HG02885 (cell line): ENCODE results near the gene CIAPIN1.
"Not testable (repeated sequence)": the region's sequence is repeated elsewhere in the genome, so short reads cannot be mapped to it uniquely, and the experiment has no call there.

Experiments
- ATAC-seq: cut with Tn5 transposase; IDR thresholded peaks from one replicate; pipeline ENCODE4 v1.9.1; 2021; ENCODE audit warnings: mild to moderate bottlenecking; ENCODE audit not compliant: unreplicated experiment, poor library complexity

CIAPIN1 gene

DNA sequence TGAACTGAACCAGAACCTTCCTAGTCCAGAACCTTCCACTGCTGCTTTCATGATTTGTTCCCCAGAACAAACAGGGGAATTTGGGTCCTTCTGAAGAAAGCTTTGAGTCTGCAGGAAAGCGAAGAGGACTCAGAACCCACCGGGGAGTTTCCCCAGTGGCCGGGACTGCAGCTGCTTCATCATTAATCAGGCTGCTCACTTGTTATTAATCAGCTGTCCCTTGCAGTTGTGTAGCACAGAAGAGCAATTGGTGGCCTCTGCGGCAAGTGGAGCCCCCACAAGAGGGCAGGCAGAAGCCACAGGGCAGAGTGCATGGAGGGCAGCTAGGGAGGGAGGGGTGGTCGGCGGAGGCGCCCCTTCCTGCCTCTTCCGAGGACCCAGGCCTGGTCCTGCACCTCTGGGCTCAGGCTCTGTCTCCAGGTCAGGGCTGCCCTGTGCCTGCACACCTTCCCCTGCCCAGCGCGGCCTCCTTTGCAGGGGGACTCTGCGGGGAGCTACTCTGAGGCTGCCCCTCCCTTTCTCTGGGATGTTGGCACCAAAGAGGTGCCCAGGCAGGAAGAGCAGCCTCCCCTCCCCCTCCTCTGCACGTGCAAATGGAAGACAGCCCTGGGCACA lies 35.7 kb downstream of the CIAPIN1 start:
- no peak for ATAC-seq

DNA sequence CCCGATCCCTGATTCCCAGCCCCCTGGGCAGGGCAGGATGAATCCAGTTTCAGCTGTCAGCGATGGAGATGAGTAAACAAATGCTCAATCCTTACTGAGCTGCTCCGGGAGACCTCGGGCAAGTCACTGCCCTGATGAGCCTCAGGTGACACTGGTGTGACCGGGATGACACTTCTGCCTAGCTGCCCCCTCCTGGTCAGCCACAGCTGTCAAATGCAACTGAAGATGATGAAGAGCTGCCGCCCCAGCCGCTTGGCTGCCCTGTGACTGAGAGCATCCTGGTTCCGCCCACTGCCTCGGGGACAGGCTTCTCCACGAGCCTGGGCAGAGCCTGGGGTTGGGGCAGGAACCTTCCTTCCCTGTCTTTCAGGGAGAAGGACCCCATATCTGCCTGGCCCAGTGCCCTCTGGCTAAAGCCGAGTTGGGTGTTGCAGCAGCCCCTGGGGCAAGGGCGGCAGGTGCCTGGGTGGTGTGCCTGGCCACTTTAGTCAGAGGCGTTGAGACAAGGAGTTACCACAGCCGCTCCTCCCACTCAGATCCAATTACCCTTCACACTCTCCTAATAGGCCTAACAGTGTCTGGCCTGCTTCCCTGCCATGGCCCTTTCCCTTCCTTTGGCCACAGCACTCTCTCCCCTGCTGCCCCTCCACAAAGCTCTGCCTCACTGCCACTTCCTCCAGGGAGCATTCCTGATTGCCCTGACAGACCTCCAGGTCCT lies 37.2 kb downstream of the CIAPIN1 start:
- ATAC-seq = no peak

DNA sequence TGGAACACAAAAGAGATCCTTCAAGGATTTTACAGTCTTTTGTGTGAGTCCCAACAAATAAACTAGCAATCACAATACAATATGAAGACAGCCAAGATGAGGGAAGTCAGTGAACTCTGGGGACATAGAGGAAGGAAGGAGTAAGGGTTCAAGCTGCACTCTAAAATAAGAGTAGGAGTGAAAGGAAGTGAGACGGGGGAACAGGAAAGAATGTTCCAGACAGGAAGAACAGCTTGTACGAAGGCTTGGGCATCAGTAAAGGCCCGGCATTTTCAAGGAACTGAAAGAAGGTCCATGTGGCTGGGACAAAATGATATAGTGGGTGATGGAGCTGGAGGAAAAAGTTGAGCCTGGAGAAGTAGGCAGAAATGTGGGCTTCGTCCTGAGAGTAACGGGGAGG lies 38.1 kb downstream of the CIAPIN1 start:
- ATAC-seq = no peak

DNA sequence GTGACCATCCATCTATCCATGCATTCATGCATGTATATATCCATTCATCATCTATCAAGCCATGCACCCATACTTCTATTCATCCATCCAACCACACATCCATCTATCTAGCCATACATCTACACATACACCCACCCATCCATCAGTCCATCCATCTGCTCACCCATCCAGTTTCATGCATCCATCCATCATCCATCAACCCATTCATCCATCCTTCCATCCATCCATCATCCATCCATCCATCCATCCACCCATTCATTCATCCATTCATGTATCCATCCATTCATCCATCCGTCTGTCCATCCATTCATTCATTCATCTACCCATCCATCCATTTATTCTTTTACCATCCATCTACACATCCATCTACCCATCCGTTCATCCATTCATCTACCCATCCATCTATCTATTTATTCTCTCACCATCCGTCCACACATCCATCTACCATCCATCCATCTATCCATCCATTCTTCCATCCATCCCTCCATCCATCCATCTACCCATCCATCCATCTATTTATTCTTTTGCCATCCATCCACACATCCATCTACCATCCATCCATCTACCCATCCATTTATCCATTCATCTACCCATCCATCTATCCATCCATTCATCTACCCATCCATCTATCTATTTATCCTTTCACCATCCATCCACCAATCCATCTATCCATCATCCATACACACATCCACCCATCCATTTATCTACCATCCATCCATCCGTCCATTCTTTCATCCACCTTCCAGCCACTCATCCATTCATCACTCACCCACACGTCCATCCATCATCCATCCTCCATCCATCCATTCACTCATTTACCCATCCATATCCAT lies 39.4 kb downstream of the CIAPIN1 start:
- no peak for ATAC-seq

DNA sequence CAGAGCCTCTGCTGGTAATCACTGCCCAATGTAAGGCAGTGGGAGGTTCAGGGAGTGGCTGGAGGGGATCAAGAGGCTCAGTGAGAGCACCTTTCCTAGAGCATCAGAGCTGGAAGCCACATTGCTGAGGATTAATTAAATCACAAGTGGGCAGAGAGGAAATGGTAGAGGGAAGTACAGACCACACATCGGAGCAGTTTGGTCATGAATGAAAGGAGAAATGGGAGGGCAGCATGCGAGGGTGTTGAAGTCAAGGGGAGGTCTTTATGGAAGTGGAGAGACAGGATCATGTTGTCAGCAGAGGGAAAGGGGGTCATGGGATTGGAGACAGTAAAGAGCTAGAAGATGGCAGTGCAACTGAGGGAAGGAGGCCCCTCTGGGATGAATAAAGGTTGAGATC lies 40.3 kb downstream of the CIAPIN1 start:
- no peak for ATAC-seq

DNA sequence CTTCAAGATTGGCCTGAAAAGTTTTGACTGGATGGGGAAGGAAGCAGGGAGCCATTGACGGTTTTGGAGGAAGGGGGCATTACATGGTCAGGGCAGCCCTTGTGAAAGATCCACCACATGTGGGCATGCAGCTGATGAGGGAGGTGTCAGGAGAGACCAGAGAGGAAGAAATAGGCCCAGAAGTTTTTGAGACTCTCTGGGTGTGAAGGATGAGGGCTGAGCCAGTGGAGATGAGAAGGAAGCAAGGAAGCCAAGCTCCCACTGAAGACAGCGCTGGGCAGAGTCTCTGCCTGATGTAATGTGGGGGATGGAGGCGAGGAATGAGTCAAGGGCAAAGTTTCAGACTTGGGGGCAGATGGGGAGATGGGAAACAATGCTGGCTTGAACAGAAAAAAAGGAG lies 42.1 kb downstream of the CIAPIN1 start:
- no peak for ATAC-seq

DNA sequence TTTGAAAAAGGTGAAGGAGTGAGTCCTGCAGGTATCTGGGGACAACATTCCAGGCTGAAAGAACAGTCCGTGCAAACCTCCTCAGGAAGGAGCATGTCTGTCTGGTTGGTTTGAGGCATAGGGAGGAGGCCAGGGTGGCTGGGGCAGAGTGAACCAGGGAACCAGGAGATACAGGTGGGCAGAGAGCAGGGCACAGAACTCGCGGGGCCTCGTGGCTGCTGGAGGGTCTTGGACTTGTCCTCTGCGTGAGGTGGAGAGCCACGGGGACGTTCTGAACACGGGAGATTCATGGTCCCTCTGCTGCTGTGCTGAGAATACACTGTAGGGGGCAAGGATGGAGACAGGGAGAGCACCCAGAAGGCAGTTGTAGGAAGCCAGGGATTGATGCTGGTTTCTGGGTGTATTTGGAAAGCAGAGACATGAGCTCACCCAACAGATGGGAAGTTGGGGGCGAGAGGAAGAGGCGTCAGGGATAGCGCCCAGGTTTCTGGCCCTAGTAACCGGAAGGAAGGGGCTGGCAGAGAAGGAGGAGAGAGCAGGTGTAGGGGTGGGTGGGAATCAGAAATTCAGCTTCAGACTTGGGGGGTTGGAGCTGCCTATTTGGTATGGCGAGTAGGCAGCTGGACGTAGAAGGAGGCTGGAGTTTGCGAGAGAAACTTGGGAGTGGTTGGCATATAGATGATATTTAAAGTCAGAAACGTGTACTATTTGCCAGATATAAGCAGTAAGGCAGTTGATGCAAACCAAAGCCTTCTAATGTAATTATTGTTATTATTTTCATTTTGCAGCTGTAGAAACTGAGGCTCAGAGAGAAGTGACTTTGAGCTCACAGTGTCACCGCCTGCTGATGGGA lies 43.0 kb downstream of the CIAPIN1 start, which contains the start of gene CCL17:
TSS of gene CCL17 (plus strand) at position 803 of the 853 bp plus-strand sequence. CDS start 9,166 bp downstream, outside the sequence.
- ATAC-seq = no peak

DNA sequence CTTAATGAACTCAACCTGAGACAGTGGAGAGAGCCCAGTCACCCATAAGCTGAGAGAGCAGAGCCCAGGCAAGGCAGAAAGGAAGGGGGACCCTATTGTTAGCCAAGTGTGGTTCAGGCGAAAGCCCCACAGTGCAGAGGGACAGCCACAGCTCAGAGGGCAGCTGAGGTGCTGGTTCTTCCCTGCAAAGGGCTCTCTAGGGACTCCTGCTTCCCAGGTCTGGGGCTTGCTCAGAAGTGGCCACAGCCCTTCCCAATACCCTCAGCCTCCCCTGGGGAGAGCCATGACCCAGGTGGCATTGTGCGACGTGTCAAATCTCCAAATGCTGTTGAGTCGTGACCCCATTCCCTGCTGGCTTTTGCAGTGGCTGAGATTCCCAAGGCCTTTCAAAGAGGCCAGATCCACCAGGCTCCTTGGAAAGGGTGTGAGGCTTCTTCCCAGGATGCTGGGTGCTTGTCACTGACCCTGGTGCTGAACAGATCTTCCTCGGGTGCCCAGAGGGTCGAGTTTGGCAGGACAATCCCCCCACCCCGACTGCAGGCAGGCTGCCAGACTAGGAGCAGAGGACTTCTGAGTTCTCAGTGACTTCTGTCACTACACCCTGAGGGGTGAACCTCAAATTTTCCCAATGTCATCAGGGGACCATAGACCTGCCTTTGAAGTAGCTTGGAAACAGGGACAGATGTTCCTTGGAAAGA lies 45.1 kb downstream of the CIAPIN1 start:
- no peak for ATAC-seq

DNA sequence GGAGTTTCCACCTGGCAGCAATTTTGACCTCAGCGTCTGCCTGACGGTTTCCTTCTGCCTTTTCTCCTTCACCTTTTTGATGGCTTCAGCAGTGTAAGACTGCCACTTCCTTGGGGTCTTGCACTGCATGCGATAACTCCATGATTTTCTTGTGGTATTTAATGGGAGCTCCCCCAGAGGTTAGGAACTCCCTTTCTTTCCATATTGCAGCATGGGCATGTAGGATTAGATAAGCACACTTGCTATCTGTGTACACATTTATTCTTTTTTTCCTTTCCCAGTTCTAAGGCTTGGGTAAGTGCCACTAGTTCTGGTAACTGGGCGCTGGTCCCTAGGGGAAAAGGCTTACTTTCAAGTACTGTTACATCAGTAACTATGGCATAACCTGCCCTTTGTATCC lies 49.7 kb downstream of the CIAPIN1 start:
- ATAC-seq = not testable (repeated sequence)

DNA sequence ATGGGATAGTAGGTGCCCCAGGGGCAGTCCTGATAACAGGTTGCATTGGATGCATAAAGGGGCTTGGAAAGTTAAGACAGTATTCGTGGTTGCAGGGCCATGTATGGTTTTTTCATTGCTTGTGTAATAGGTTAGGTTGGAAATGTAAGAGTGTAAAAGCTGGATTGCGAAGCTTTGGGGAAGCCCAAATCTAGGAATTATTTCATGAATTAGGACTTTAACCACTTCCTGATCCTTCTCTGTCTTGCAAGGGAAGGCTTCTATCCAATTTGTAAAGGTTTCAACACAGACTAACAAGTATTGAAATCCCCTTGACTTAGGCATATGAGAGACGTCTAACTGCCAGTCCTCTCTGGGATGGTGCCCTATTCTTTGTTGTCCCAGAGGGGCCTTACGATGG lies 50.4 kb downstream of the CIAPIN1 start:
- no peak for ATAC-seq

DNA sequence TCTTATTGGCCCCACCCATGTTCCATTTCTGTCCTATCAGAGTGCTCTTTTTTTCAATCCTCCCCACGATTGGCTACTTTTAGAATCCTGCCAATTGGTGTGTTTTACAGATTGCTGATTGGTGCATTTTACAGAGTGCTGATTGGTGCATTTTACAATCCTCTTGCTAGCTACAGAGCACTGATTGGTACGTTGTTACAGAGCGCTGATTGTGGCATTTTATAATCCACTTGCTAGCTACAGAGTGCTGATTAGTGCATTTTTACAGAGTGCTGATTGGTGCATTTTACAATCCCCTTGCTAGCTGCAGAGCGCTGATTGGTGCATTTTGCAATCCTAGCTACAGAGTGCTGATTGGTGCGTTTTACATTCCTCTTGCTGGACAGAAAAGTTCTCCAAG lies 52.2 kb downstream of the CIAPIN1 start:
- no peak for ATAC-seq

DNA sequence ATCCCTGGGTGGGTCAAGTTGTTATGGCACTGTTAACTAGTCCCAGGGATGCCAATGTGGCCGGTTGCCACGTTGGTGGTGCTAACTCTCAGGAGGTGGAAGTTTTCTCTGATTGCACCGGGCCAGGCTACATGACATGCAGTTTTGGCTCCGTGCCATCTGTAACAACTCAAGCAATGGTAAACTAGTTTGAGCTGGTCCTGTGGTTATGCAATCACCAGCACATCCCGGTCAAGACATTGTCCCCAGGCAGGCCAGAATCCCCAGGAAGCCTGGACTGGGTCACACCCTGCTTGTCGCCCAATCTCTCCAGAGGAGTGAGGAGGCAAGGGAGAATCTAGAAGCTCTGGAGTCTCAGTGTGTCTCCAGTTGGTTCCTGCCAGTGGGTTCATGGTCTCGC lies 52.7 kb downstream of the CIAPIN1 start:
- ATAC-seq = no peak

DNA sequence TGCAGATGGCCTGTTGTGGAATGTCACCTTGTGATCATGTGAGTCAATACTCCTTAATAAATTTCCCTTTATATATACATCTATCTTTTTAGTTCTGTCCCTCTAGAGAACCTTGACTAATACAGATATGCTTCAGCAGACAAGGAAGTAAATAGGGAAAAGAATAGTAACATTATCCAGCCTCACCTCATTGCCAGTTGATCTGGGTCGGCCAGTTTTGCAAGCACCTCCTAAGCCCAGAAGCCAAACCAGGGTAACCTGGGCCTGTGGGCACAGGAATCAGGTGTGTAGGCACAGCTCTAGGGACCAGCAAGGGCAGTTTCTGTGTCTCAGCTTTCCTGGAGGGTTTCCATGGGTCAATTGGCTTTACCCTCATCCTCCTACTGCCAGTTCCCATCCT lies 54.5 kb downstream of the CIAPIN1 start:
- no peak for ATAC-seq

DNA sequence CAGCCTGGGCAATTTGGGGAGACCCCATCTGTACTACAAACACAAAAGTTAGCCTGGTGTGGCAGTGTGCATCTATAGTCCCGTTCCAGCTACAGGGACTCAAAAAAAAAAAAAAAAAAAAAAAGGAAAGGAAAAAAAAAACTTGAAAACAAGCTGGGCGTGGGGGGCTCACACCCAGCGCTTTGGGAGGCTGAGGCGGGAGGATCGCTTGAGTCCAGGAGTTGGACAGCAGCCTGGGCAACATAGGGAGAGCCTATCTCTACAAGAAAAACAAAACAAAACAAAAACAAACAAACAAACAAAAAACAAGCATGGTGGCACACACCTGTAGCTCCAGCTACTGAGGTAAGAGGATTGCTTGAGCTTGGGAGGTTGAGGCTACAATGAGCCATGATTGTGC lies 55.5 kb downstream of the CIAPIN1 start:
- no peak for ATAC-seq

DNA sequence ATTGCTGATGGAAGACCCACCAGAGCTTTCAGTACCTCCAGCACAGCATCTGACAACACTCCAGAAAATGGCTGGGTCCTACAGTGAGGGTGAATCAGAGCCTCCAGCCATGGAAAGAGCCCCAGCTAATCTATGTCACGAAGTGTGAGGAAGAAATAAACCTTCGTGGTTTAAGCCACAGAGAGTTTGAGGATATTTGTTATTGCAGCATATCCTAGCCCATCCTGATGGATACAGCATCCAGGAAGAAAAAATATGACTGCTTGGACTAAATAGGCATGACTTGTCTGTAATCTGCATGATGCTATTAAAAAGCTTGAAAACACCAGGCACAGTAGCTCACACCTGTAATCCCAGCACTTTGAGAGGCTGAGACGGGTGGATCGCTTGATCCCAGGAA lies 55.9 kb downstream of the CIAPIN1 start:
- no peak for ATAC-seq

DNA sequence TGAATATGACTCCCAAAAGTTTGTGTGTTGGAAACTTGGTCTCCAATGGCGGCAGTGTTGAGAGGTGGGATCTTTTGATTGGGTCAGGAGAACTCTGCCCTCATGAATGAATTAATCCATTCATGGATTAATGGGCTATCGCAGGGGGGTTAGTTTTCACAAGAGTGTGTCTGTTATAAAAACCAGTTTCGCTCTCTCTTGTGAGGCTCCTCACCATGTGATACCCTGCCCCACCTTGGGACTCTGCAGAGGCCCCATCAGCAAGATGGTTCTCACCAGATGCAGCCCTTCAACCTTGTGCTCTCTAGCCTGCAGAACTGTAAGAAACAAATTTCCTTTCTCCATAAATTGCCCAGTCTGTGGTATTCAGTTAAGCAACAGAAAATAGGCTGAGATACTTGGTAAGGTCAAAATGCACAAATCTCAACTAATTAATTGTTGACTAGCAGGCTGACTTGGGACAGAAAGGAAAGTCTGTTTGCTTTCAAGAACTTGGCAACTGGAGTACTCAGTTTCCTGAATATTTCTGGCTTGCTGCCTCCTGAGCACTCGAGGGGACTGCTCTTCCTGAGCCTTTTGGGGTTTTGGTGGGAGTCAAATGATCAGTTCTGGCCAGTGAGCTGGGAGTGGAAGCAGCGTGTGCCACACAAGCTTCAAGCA lies 56.4 kb downstream of the CIAPIN1 start:
- no peak for ATAC-seq

DNA sequence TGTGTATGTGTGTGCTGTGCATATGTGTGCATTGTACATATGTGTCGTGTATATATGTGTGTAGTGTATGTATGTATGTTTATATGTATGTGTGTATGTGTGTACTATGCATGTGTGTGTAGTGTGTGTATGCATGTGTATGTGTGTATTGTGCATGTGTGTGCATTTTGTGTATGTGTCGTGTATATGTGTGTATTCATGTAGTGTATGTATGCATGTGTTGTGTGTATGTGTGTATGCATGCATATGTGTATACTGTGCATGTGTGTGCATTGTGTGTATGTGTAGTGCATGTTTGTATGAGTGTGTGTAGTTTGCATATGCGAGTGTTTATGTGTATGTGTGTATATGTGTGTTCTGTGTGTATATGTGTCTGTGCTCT lies 58.1 kb downstream of the CIAPIN1 start:
- ATAC-seq = no peak

DNA sequence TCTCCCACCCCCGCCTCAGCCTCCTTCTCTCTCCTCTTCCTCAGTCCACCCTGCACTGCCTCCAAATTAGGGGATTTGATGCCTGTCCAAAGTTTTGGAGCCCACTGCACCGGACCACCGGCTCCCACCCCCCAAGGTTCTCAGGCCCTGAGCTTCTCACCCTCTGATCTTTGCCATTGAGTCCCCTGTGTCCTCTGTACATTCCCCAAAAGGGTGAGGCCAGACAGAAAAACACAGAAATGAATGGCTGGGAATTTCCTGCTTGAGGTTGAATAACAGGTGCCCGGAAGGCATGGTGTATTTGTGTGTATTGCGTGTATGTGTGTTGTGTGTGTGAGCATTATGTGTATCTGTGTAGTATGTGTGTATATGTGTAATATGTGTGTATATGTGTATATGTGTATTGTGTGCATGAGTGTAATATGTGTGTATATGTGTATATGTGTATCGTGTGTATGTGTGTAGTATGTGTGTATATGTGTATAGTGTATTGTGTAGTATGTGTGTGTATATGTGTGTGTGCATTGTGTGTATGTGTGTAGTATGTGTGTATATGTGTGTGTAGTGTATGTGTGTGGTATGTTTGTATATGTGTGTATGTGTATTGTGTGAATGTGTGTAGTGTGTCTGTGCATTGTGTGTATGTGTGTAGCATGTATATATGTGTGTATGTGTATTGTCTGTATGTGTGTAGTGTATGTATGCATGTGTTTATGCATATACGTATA lies 58.7 kb downstream of the CIAPIN1 start:
- ATAC-seq = peak; percentile 48
